ENCODE measurements around the gene SNAP47.

SNAP47 gene

GRCh38 chr1:227731696-227732585, 3.3 kb upstream of the SNAP47 start:
- no peak for DNase-seq (ENCODE audit: low spot score)

GRCh38 chr1:227732586-227733308, 2.5 kb upstream of the SNAP47 start:
- no peak for DNase-seq (ENCODE audit: low spot score)

- DNase-seq (ENCODE audit: low spot score) = no peak
Observed at GRCh38 chr1:227733309-227733705, 1.9 kb upstream of the SNAP47 start.

- DNase-seq (ENCODE audit: low spot score) = no peak
Observed at GRCh38 chr1:227733751-227734545, 1.3 kb upstream of the SNAP47 start.

- DNase-seq (ENCODE audit: low spot score) = no peak
Observed at GRCh38 chr1:227734546-227734855, 734 bp upstream of the SNAP47 start.

- DNase-seq (ENCODE audit: low spot score) = no peak
Observed at GRCh38 chr1:227735539-227736285, 477 bp downstream of the SNAP47 start.

GRCh38 chr1:227736814-227737432, 1.7 kb downstream of the SNAP47 start:
- no peak for DNase-seq (ENCODE audit: low spot score)

- DNase-seq (ENCODE audit: low spot score) = no peak
Observed at GRCh38 chr1:227738820-227739219, 3.6 kb downstream of the SNAP47 start.

- no peak for DNase-seq (ENCODE audit: low spot score)
Observed at GRCh38 chr1:227739636-227740035, 4.4 kb downstream of the SNAP47 start.

GRCh38 chr1:227740401-227740960, 5.2 kb downstream of the SNAP47 start:
- DNase-seq (ENCODE audit: low spot score) = no peak

- DNase-seq (ENCODE audit: low spot score) = no peak
Observed at GRCh38 chr1:227741166-227741870, 6.1 kb downstream of the SNAP47 start.

- DNase-seq (ENCODE audit: low spot score) = no peak
Observed at GRCh38 chr1:227742738-227743715, 7.8 kb downstream of the SNAP47 start.

- no peak for DNase-seq (ENCODE audit: low spot score)
Observed at GRCh38 chr1:227744668-227745067, 9.4 kb downstream of the SNAP47 start.

GRCh38 chr1:227745568-227746265, 10.5 kb downstream of the SNAP47 start:
- DNase-seq (ENCODE audit: low spot score) = no peak

GRCh38 chr1:227746676-227747075, 11.4 kb downstream of the SNAP47 start:
- DNase-seq (ENCODE audit: low spot score) = no peak

GRCh38 chr1:227747382-227747781, 12.1 kb downstream of the SNAP47 start:
- no peak for DNase-seq (ENCODE audit: low spot score)

- no peak for DNase-seq (ENCODE audit: low spot score)
Observed at GRCh38 chr1:227747948-227748495, 12.8 kb downstream of the SNAP47 start.

GRCh38 chr1:227748496-227749182, 13.4 kb downstream of the SNAP47 start:
- DNase-seq (ENCODE audit: low spot score) = no peak
